Nephron progenitor cell (in vitro differentiated cells): Measurements from ENCODE around the gene SOX2.

Experiments used
- DNase-seq: peaks from one replicate; pipeline ENCODE4 v3.0.0; 2021
- H3K27ac Mint-ChIP-seq: 2 replicates; pipeline ENCODE4 v1.8.0; 2021; ENCODE audit warnings: mild to moderate bottlenecking, moderate library complexity, mixed read lengths
- H3K27me3 Mint-ChIP-seq: 2 replicates; pipeline ENCODE4 v1.8.0; 2021; ENCODE audit warnings: mild to moderate bottlenecking, low read depth, mixed read lengths; ENCODE audit not compliant: poor library complexity
- H3K36me3 Mint-ChIP-seq: 2 replicates; pipeline ENCODE4 v1.8.0; 2021; ENCODE audit warnings: low read depth, mixed read lengths
- H3K4me1 Mint-ChIP-seq: 2 replicates; pipeline ENCODE4 v1.8.0; 2021; ENCODE audit warnings: mixed read lengths
- H3K4me3 Mint-ChIP-seq: 2 replicates; pipeline ENCODE4 v1.8.0; 2021; ENCODE audit warnings: mild to moderate bottlenecking, moderate library complexity, mixed read lengths
- H3K9me3 Mint-ChIP-seq: 2 replicates; pipeline ENCODE4 v1.8.0; 2021; ENCODE audit warnings: mild to moderate bottlenecking, moderate library complexity, mixed read lengths
- CTCF ChIP-seq: fragments of 200-600 bp; sonication (generic); IDR thresholded peaks from 2 replicates; pipeline ENCODE4 v1.5.0; 2021; ENCODE audit warnings: antibody characterized with exemption

Gene SOX2

GRCh38 chr3:181735911-181736310, 24.2 kb downstream of the SOX2 start:
- no peak for DNase-seq
- H3K4me3 Mint-ChIP-seq: no peak overlapping the region
- peaks cover 11% of the 10 kb centered on the region for H3K27me3 Mint-ChIP-seq
- no peaks in the 10 kb centered on the region for H3K9me3 Mint-ChIP-seq
- peaks cover 48% of the 10 kb centered on the region for H3K4me1 Mint-ChIP-seq
- H3K36me3 Mint-ChIP-seq: no peaks in the 10 kb centered on the region
- peak overlapping the region; percentile 84 for H3K27ac Mint-ChIP-seq
- no peak for TF ChIP-seq CTCF

GRCh38 chr3:181738551-181738950, 26.8 kb downstream of the SOX2 start:
- H3K4me1 Mint-ChIP-seq: peaks cover 69% of the 10 kb centered on the region
- no peaks in the 10 kb centered on the region for H3K9me3 Mint-ChIP-seq
- peaks cover 3% of the 10 kb centered on the region for H3K27me3 Mint-ChIP-seq

GRCh38 chr3:181739628-181740027, 27.9 kb downstream of the SOX2 start:
- Mint-ChIP-seq H3K27me3 (peaks cover 3% of the 10 kb centered on the region), H3K4me1 (peaks cover 66% of the 10 kb centered on the region), H3K9me3 (no peaks in the 10 kb centered on the region), H3K36me3 (no peaks in the 10 kb centered on the region), H3K27ac (no peak overlapping the region), H3K4me3 (no peak overlapping the region)
- no peak for TF ChIP-seq CTCF
- DNase-seq: no peak

More at GRCh38 chr3:181738551-181738950, 26.8 kb downstream of the SOX2 start:
- Mint-ChIP-seq H3K4me3 (no peak overlapping the region), H3K36me3 (no peaks in the 10 kb centered on the region), H3K27ac (no peak overlapping the region)
- TF ChIP-seq CTCF: no peak
- no peak for DNase-seq

- DNase-seq: peak; percentile 52
- H3K36me3 Mint-ChIP-seq: no peaks in the 10 kb centered on the region
- peak overlapping the region; percentile 44 for H3K4me3 Mint-ChIP-seq
- TF ChIP-seq CTCF: no peak
- no peaks in the 10 kb centered on the region for H3K9me3 Mint-ChIP-seq
- H3K27me3 Mint-ChIP-seq: peaks cover 4% of the 10 kb centered on the region
- peak overlapping the region; percentile 45 for H3K27ac Mint-ChIP-seq
- peaks cover 54% of the 10 kb centered on the region for H3K4me1 Mint-ChIP-seq
These were observed 29.7 kb downstream of the SOX2 start for GRCh38 chr3:181741417-181741816.

GRCh38 chr3:181752202-181752671, 40.5 kb downstream of the SOX2 start:
- no peak overlapping the region for H3K27ac Mint-ChIP-seq
- no peak for TF ChIP-seq CTCF
- H3K4me3 Mint-ChIP-seq: no peak overlapping the region
- H3K36me3 Mint-ChIP-seq: no peaks in the 10 kb centered on the region
- no peak for DNase-seq
- no peaks in the 10 kb centered on the region for H3K27me3 Mint-ChIP-seq
- H3K9me3 Mint-ChIP-seq: no peaks in the 10 kb centered on the region
- peaks cover 42% of the 10 kb centered on the region for H3K4me1 Mint-ChIP-seq

GRCh38 chr3:181753391-181753790, 41.7 kb downstream of the SOX2 start:
- no peak overlapping the region for H3K27ac Mint-ChIP-seq

More at GRCh38 chr3:181753391-181753790, 41.7 kb downstream of the SOX2 start:
- H3K9me3 Mint-ChIP-seq: no peaks in the 10 kb centered on the region
- H3K36me3 Mint-ChIP-seq: no peaks in the 10 kb centered on the region
- no peak overlapping the region for H3K4me3 Mint-ChIP-seq
- DNase-seq: no peak
- no peak for TF ChIP-seq CTCF
- H3K27me3 Mint-ChIP-seq: no peaks in the 10 kb centered on the region
- peaks cover 53% of the 10 kb centered on the region for H3K4me1 Mint-ChIP-seq
